IMR-90 (cell line): Measurements from ENCODE around the gene RUNX1. TPM values are rescaled to one million over a fixed set of nuclear protein-coding genes. Genes with fewer than 3 reads are reported as not detected.
A peak's percentile ranks its signal among the peaks of the same experiment; 100 is the strongest.

Source experiments
- ATAC-seq: fragments of 200-7000 bp; cut with Tn5 transposase; 2 replicates; pipeline ENCODE4 v1.9.1; 2020; ENCODE audit warnings: low read depth, mild to moderate bottlenecking, moderate library complexity
- BruUV-seq: library from RNA; stranded (reverse); fragments of 400-500 nt; replicated peaks from 2 replicates; lab custom pipeline; 2021; lab: Mats Ljungman, UMichigan
- CTCF ChIA-PET: fragments of 300-600 bp; formaldehyde crosslinking; extraction: SDS; loops from one replicate; lab custom pipeline; 2021; ENCODE audit warnings: antibody characterized with exemption; lab: Yijun Ruan, JAX
- POLR2A ChIA-PET: fragments of 300-600 bp; sonication (Branson Sonifier 250); formaldehyde crosslinking; loops from one replicate; lab custom pipeline; 2022; ENCODE audit warnings: antibody characterized with exemption; ENCODE audit not compliant: unreplicated experiment; lab: Charles Lee
- DNase-seq: peaks from one replicate; pipeline ENCODE4 v3.0.0; 2013
- H2AFZ ChIP-seq: replicated peaks from 2 replicates; pipeline ENCODE3; 2013; ENCODE audit warnings: low read length, mild to moderate bottlenecking; ENCODE audit not compliant: poor library complexity
- H2AK5ac ChIP-seq: 2 replicates; pipeline ENCODE4 v1.6.1; 2013; ENCODE audit warnings: low read depth, low read length, inconsistent platforms
- H2AK9ac ChIP-seq: replicated peaks from 2 replicates; pipeline ENCODE3; 2013; ENCODE audit warnings: mild to moderate bottlenecking, low read depth, low read length, moderate library complexity; ENCODE audit not compliant: poor library complexity
- H2BK120ac ChIP-seq: 2 replicates; pipeline ENCODE4 v1.6.1; 2013; ENCODE audit warnings: low read depth, low read length, inconsistent platforms
- H2BK15ac ChIP-seq: 3 replicates; pipeline ENCODE4 v1.6.1; 2013; ENCODE audit warnings: low read depth, low read length, inconsistent platforms
- H2BK20ac ChIP-seq: 2 replicates; pipeline ENCODE4 v1.6.1; 2013; ENCODE audit warnings: low read depth, mild to moderate bottlenecking, inconsistent platforms, low read length, moderate library complexity
- H2BK5ac ChIP-seq: 2 replicates; pipeline ENCODE4 v1.6.1; 2013; ENCODE audit warnings: mild to moderate bottlenecking, low read depth, low read length, inconsistent platforms; ENCODE audit not compliant: poor library complexity, severe bottlenecking
- H3K14ac ChIP-seq: replicated peaks from 2 replicates; pipeline ENCODE4 v1.6.1; 2013; ENCODE audit warnings: low read depth, low read length, inconsistent platforms
- H3K18ac ChIP-seq: 2 replicates; pipeline ENCODE4 v1.6.1; 2013; ENCODE audit warnings: low read depth, low read length, control low read depth
- H3K23ac ChIP-seq: 2 replicates; pipeline ENCODE4 v1.6.1; 2013; ENCODE audit warnings: low read depth, low read length, inconsistent platforms
- H3K27ac ChIP-seq: 2 replicates; pipeline ENCODE4 v1.5.1; 2013; ENCODE audit warnings: mild to moderate bottlenecking, control low read depth, low read length; ENCODE audit not compliant: insufficient read depth
- H3K27me3 ChIP-seq: 2 replicates; pipeline ENCODE4 v1.6.1; 2013; ENCODE audit warnings: low read length; ENCODE audit not compliant: control insufficient read depth, insufficient read depth
- H3K36me3 ChIP-seq: 2 replicates; pipeline ENCODE4 v1.6.1; 2013; ENCODE audit warnings: low read length, mixed read lengths; ENCODE audit not compliant: control insufficient read depth, insufficient read depth
- H3K4ac ChIP-seq: 2 replicates; pipeline ENCODE4 v1.6.1; 2013; ENCODE audit warnings: low read depth, low read length, inconsistent platforms
- H3K4me1 ChIP-seq: 2 replicates; pipeline ENCODE4 v1.6.1; 2013; ENCODE audit warnings: low read length, mixed read lengths; ENCODE audit not compliant: control insufficient read depth, insufficient read depth
- H3K4me2 ChIP-seq: 2 replicates; pipeline ENCODE4 v1.6.1; 2013; ENCODE audit warnings: low read depth, mild to moderate bottlenecking, control low read depth, low read length, moderate library complexity
- H3K4me3 ChIP-seq: 2 replicates; pipeline ENCODE4 v1.5.1; 2013; ENCODE audit warnings: low read depth, mild to moderate bottlenecking, control low read depth, low read length, moderate library complexity; ENCODE audit not compliant: insufficient read depth
- H3K56ac ChIP-seq: 2 replicates; pipeline ENCODE4 v1.6.1; 2013; ENCODE audit warnings: low read length, inconsistent platforms; ENCODE audit not compliant: insufficient read depth; ENCODE audit errors: extremely low read depth
- H3K79me1 ChIP-seq, 2 experiments: 2 replicates each; pipeline ENCODE4 v1.6.1; 2013; ENCODE audit warnings: low read length in 2 of 2, inconsistent platforms in 1 of 2, low read depth in 1 of 2
- H3K9ac ChIP-seq: 2 replicates; pipeline ENCODE4 v1.6.1; 2013; ENCODE audit warnings: low read depth, low read length, control low read depth
- H3K9me1 ChIP-seq: 2 replicates; pipeline ENCODE4 v1.6.1; 2013; ENCODE audit warnings: low read length, inconsistent platforms; ENCODE audit not compliant: insufficient read depth
- H3K9me3 ChIP-seq: 2 replicates; pipeline ENCODE4 v1.6.1; 2013; ENCODE audit warnings: low read length; ENCODE audit not compliant: control insufficient read depth, insufficient read depth
- H4K20me1 ChIP-seq: 2 replicates; pipeline ENCODE4 v1.6.1; 2013; ENCODE audit warnings: low read length, inconsistent platforms; ENCODE audit not compliant: insufficient read depth
- H4K5ac ChIP-seq: 2 replicates; pipeline ENCODE4 v1.6.1; 2013; ENCODE audit warnings: mild to moderate bottlenecking, low read depth, low read length, control low read depth
- H4K8ac ChIP-seq, 2 experiments: 2 replicates each; pipeline ENCODE4 v1.6.1; 2013; ENCODE audit warnings: low read depth in 2 of 2, low read length in 2 of 2, control low read depth in 1 of 2, inconsistent platforms in 1 of 2
- H4K91ac ChIP-seq: 2 replicates; pipeline ENCODE4 v1.6.1; 2013; ENCODE audit warnings: low read depth, low read length, inconsistent platforms; ENCODE audit not compliant: insufficient read depth
- MXI1 ChIP-seq: IDR thresholded peaks from 2 replicates; pipeline ENCODE4 v1.6.1; 2012; ENCODE audit warnings: low read depth, mild to moderate bottlenecking, low read length, moderate library complexity, borderline replicate concordance
- RAD21 ChIP-seq: IDR thresholded peaks from 2 replicates; pipeline ENCODE4 v1.6.1; 2012; ENCODE audit warnings: low read length, improper control_type of control experiment
- RFX5 ChIP-seq: IDR thresholded peaks from 2 replicates; pipeline ENCODE4 v1.8.0; 2012; ENCODE audit warnings: low read depth, mild to moderate bottlenecking, low read length, moderate library complexity
- USF2 ChIP-seq: fragments of 150-350 bp; IDR thresholded peaks from 2 replicates; pipeline ENCODE4 v1.6.1; 2017; ENCODE audit warnings: mild to moderate bottlenecking, antibody characterized with exemption, low read length, low read depth
- WGBS, 2 experiments: methylation state at CpG; one replicate each; pipeline versions ENCODE4 v1.1.5 to v1.1.7; 2013; ENCODE audit warnings: missing lambda C conversion rate in 2 of 2; ENCODE audit not compliant: insufficient read length in 1 of 2; ENCODE audit errors: extremely low coverage in 2 of 2; 5-methylcytosine and 5-hydroxymethylcytosine counted together
- dilution Hi-C: fragments of 300-500 bp; cut with HindIII; formaldehyde crosslinking; loops from one replicate; pipeline ENCODE4 v1.14.3; 2018; ENCODE audit warnings: low sequenced_read_pairs; ENCODE audit not compliant: unreplicated experiment
- in situ Hi-C: fragments of 300-500 bp; cut with MboI; formaldehyde crosslinking; loops from 3 replicates; pipeline ENCODE4 v1.14.3; 2019; ENCODE audit warnings: low sequenced_read_pairs, inconsistent platforms, mixed read lengths
- intact Hi-C: fragments of 100-400 bp; cut with micrococcal nuclease; formaldehyde crosslinking; loops from 2 replicates; pipeline ENCODE4 v1.10.0; 2022
- polyA plus RNA-seq, 3 experiments: library from polyadenylated mRNA; depleted of rRNA; stranded (reverse); fragments of >200 nt; gene quantifications; 2 replicates each; pipeline ENCODE4 v1.2.3, GENCODE V29; 2012; ENCODE audit warnings: low replicate concordance in 1 of 3
- total RNA-seq: library from RNA; depleted of rRNA; stranded (reverse); fragments of >200 nt; gene quantifications from 2 replicates; pipeline ENCODE4 v1.2.3, GENCODE V29; 2012

The RUNX1 gene
- total and polyA plus RNA-seq, 2 of the 4 experiments (the other 2 are of a cell fraction) = 34.5 to 56.5 TPM

GRCh38 chr21:34946385-34946840 is 102.7 kb downstream of the RUNX1 start (continued):
- TF ChIP-seq RFX5 = no peak
- no peak for TF ChIP-seq USF2

GRCh38 chr21:34945288-34945687 is 103.8 kb downstream of the RUNX1 start:
- H4K8ac ChIP-seq = no peak overlapping the region; a peak in 1 of 4 replicates
- no TSS peak for BruUV-seq
- H3K18ac ChIP-seq = peak overlapping the region; percentile 15; the same call in 1 of the 2 replicates
- in situ Hi-C loops = no loop called here
- peaks cover 0 to 9% of the 10 kb centered on the region in 2 experiments; a peak in 2 of 4 replicates for H3K79me1 ChIP-seq
- TF ChIP-seq MXI1 = no peak
- no peak for TF ChIP-seq RAD21
- H4K5ac ChIP-seq = peak overlapping the region; percentile 31; the same call in 1 of the 2 replicates
- H2BK15ac ChIP-seq = no peak overlapping the region
- intact Hi-C loops = loop anchor here (5.0 kb wide), 1 partner anchor 53 kb away; no protein-coding TSS in a partner anchor
- no peak overlapping the region for H2AK9ac ChIP-seq
- no peaks in the 10 kb centered on the region for H3K9me3 ChIP-seq
- H3K36me3 ChIP-seq = no peaks in the 10 kb centered on the region
- dilution Hi-C loops = no loop called here
- DNase-seq (no peak), ATAC-seq (no peak)
- H3K9me1 ChIP-seq = peaks cover 14% of the 10 kb centered on the region; the same call in 1 of the 2 replicates
- no peak overlapping the region for H2AFZ ChIP-seq
- H3K14ac ChIP-seq = no peak overlapping the region; the same call in 1 of the 2 replicates
- no peak overlapping the region for H3K23ac ChIP-seq
- no peaks in the 10 kb centered on the region for H4K20me1 ChIP-seq
- 0 out of 2 replicates have a peak overlapping the region, but pooled peaks have one; percentile 26 for H2BK120ac ChIP-seq
- ChIA-PET POLR2A (no interaction called here), CTCF (no interaction called here)
- no peak overlapping the region for H3K27ac ChIP-seq
- no peaks in the 10 kb centered on the region for H3K27me3 ChIP-seq
- no peak overlapping the region for H3K4me2 ChIP-seq
- H3K56ac ChIP-seq = no peak overlapping the region
- WGBS, 2 experiments = 74% methylated on average over 2 of the region's 3 CpGs; no CpG with 5 or more reads in 1 of the 2 experiments
- H4K91ac ChIP-seq = no peak overlapping the region
- H2BK20ac ChIP-seq = 0 out of 2 replicates have a peak overlapping the region, but pooled peaks have one; percentile 28
- peak overlapping the region; percentile 58; the same call in 1 of the 2 replicates for H3K4ac ChIP-seq
- no peak overlapping the region for H3K4me3 ChIP-seq
- peak overlapping the region; percentile 28; the same call in 1 of the 2 replicates for H2AK5ac ChIP-seq
- no peak overlapping the region for H3K9ac ChIP-seq
- no peak overlapping the region for H2BK5ac ChIP-seq
- peaks cover 10% of the 10 kb centered on the region for H3K4me1 ChIP-seq
